Kidney (tissue), 14 donors: Measurements from ENCODE around the gene HOXA7. TPM values are rescaled to one million over a fixed set of nuclear protein-coding genes. Genes with fewer than 3 reads are reported as not detected.

Experiments
- DNase-seq, 5 donors: peaks; one replicate each; pipeline ENCODE4 v3.0.0-alpha.2; 2013 to 2020
- FAIRE-seq: peaks from 2 replicates; lab custom pipeline; 2012; peaks lifted over from hg19 to GRCh38; lab: Jason Lieb, UNC
- H3K27ac ChIP-seq, 2 donors: one replicate each; pipeline ENCODE4 v1.7.0; 2013; ENCODE audit warnings: low read depth in 2 of 2, low read length in 2 of 2, inconsistent platforms in 1 of 2
- H3K27me3 ChIP-seq: one replicate; pipeline ENCODE4 v1.7.1; 2013; ENCODE audit warnings: low read length, inconsistent platforms; ENCODE audit not compliant: control insufficient read depth, insufficient read depth
- H3K36me3 ChIP-seq, 3 donors: one replicate each; pipeline versions ENCODE4 v1.7.0 to v1.7.1; 2013; ENCODE audit warnings: low read length in 3 of 3, control low read depth in 1 of 3, inconsistent platforms in 1 of 3; ENCODE audit not compliant: insufficient read depth in 3 of 3, control insufficient read depth in 2 of 3
- H3K4me1 ChIP-seq, 3 donors: one replicate each; pipeline versions ENCODE4 v1.7.0 to v1.7.1; 2013; ENCODE audit warnings: low read length in 3 of 3, inconsistent platforms in 1 of 3, low read depth in 1 of 3; ENCODE audit not compliant: control insufficient read depth in 2 of 3, insufficient read depth in 2 of 3
- H3K4me3 ChIP-seq, 3 donors: one replicate each; pipeline versions ENCODE4 v1.7.0 to v1.8.1; 2013; ENCODE audit warnings: low read length in 3 of 3, control low read depth in 1 of 3, inconsistent platforms in 1 of 3
- H3K9ac ChIP-seq, 3 donors: one replicate each; pipeline versions ENCODE4 v1.7.0 to v1.7.1; 2013; ENCODE audit warnings: low read length in 3 of 3, control low read depth in 1 of 3, inconsistent platforms in 1 of 3
- H3K9me3 ChIP-seq, 3 donors: one replicate each; pipeline versions ENCODE4 v1.7.0 to v1.7.1; 2013; ENCODE audit warnings: low read length in 3 of 3, control low read depth in 1 of 3, inconsistent platforms in 1 of 3; ENCODE audit not compliant: control insufficient read depth in 2 of 3, insufficient read depth in 1 of 3
- intact Hi-C: fragments of 100-400 bp; cut with DNase I; formaldehyde crosslinking; loops from one replicate; pipeline ENCODE4 v1.11.1; 2022
- polyA plus RNA-seq: library from polyadenylated mRNA; stranded (reverse); fragments of 350-450 nt; fragmentation: Illumina TruSeq; extraction: RNeasy Lipid Tissue Mini Kit (QIAGEN cat#74804); gene quantifications from one replicate; pipeline ENCODE4 v1.2.3, GENCODE V29; 2014; ENCODE audit warnings: low read depth, low replicate concordance; ENCODE audit not compliant: insufficient read depth
- total RNA-seq: library from RNA; stranded (reverse); fragmentation: NEBNext Ultra II Directional; extraction: Animal tissue kit (Norgen Biotek cat#: 25700); gene quantifications from one replicate; pipeline ENCODE4 v1.2.1, GENCODE V29; 2021
- TF ChIP-seq, protein P1 (sequence below): IDR thresholded peaks from 3 replicates; pipeline ENCODE4 v1.5.1; 2012; ENCODE audit warnings: mild to moderate bottlenecking, moderate library complexity, borderline replicate concordance; ENCODE audit not compliant: insufficient read depth; ENCODE audit errors: extremely low read depth
- donor health status: control.
- donor health status: control.
- donor health status: control.
- donor health status: control.
- donor health status: control.
- donor health status: DM: yes; HTN: yes; CAD: no.
- donor health status: Normal renal cell carcinoma (clear cell type).

The HOXA7 gene
- total and polyA plus RNA-seq, 2 donors from 2014 or later, result 23.8 to 31.3 TPM

DNA sequence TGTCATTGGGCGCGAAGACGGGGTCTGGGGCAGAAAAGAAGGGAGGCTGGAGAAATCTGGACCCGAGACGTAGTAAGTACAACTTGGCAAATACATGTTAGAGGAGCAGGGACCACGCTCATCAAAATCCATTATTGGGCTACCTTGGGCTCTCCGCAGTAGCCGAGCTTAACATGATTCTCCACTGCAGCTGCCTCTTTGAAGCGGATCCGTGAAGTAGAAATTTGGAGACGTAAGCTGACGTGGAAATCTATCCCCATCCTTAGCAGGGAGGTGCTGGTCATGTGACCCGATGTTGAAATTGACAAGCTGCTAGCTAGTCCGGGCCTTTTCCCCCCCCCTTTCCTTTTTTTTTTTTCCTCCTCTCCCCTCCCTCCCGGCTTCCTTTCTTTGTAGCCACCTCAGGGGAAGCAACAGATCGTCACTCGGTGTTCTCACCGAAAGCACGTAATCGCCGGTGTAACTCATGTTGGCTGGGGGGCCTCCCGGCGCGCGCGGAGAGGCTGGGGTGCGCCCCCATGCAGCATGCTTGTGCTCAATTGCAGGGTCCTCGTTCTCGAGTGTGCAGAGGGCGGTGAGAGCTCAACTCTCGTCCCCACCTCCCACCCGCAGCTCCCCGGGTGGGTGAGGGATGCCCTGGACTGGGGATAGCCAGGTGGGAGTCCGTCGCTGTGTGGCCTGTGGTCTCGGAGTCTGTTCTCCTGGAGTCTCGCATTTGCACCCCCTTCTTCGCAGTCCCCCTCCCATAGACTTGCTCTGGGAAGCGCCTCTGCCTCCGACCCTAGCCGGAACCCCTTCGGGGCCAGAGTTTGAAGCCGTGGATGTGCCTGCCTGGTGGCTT, 28.8 kb upstream of the HOXA7 start, which contains the start of gene HOXA11:
TSS of gene HOXA11 (minus strand) at position 220 of the 841 bp plus-strand sequence. CDS start at position 132, 88 bp downstream.
- no peak for FAIRE-seq
- peak; percentile 82 to 98 (median 94) for DNase-seq
- Histone ChIP-seq H3K4me3 (peak within 1 kb of the TSS; percentile 68 to 95 (median 68)), H3K36me3 (no peaks in the 10 kb centered on the region), H3K4me1 (peaks cover 0 to 4% (median 0%) of the 10 kb centered on the region in 3 donors), H3K27me3 (peaks cover 4% of the 10 kb centered on the region), H3K9me3 (no peaks in the 10 kb centered on the region), H3K9ac (peak within 1 kb of the TSS; percentile 50 to 93 (median 67)), H3K27ac (peak within 1 kb of the TSS; percentile 87 to 92)
- intact Hi-C loops, result no loop called here
- TF ChIP-seq, protein P1, sequence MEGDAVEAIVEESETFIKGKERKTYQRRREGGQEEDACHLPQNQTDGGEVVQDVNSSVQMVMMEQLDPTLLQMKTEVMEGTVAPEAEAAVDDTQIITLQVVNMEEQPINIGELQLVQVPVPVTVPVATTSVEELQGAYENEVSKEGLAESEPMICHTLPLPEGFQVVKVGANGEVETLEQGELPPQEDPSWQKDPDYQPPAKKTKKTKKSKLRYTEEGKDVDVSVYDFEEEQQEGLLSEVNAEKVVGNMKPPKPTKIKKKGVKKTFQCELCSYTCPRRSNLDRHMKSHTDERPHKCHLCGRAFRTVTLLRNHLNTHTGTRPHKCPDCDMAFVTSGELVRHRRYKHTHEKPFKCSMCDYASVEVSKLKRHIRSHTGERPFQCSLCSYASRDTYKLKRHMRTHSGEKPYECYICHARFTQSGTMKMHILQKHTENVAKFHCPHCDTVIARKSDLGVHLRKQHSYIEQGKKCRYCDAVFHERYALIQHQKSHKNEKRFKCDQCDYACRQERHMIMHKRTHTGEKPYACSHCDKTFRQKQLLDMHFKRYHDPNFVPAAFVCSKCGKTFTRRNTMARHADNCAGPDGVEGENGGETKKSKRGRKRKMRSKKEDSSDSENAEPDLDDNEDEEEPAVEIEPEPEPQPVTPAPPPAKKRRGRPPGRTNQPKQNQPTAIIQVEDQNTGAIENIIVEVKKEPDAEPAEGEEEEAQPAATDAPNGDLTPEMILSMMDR, result no peak

DNA sequence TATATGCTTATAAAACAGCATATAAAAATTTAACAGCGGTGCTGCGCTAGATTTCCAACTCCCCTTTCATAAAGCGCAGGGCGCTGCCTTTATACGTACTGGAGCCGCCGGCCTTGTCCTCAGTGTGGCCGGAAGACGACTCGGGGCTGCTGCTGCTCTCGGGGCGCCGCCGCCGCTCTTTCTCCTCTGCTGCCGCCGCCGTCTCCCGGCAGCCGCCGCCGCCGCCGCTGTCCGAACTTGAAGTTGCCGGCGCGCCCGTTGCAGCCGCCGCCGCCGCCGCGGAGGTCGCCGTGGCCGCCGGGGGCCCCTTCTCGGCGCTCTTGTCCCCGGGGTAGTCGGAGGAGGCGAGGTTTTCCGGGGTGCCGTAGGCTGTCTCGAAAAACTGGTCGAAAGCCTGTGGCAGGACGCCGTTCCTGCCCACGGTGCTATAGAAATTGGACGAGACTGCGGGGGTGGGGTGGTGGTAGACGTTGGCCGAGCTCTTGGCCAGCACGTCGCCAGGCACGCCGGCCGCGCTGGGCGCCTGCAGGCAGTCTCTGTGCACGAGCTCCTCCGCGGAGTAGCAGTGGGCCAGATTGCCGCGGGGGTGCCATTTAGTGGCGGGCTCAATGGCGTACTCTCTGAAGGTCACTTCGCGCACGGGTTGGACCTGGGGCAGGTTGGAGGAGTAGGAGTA, 28.0 kb upstream of the HOXA7 start:
- peak overlapping the region; percentile 50 to 93 (median 52) for H3K9ac ChIP-seq
- H3K4me3 ChIP-seq, result peak overlapping the region; percentile 68 to 95 (median 68)
- peaks cover 0 to 6% (median 0%) of the 10 kb centered on the region in 3 donors for H3K4me1 ChIP-seq

DNA sequence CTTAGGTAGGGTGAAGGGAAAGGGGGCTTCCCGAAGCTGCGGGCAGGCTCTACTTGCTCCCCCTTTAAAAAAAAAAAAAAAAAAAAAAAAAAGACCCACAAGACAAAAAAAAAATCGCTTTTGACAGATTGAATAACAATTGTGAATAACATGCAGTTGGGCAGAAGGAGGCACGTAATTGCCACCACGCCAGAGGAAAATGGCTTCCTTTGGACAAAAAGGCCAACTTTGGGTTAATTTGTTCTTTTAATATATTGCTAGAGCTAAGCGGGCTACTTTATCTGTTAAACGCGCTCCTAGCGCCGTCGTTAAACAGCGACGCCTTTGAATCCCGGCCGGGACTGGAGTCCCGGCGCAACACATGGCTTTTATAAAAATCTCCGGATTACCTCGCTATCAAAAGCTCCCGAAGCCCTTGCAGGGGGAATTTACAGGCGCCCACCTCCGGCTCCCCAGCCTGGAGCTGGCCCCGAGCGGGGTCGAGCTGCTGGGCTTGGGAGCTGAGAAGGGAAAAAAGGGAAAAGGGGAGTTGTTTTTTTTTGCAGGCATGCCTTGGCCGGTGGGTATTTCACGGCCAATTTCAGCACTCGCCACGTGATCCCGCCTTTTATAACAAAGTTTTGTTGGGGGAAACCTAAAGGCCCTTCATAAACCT, 27.3 kb upstream of the HOXA7 start:
- Histone ChIP-seq H3K9me3 (no peaks in the 10 kb centered on the region), H3K4me1 (peaks cover 0 to 8% (median 0%) of the 10 kb centered on the region in 3 donors), H3K9ac (peak overlapping the region; percentile 20 to 85 (median 40)), H3K4me3 (peak overlapping the region; percentile 54 to 85 (median 68)), H3K27me3 (no peaks in the 10 kb centered on the region), H3K36me3 (no peaks in the 10 kb centered on the region), H3K27ac (peak overlapping the region; percentile 80 to 87)
- peak in 4 of 5 donors; percentile 18 to 54 (median 46) for DNase-seq
- FAIRE-seq, result no peak
- TF ChIP-seq, protein P1, result no peak
- intact Hi-C loops, result no loop called here

More for the DNA sequence above, 28.0 kb upstream of the HOXA7 start:
- no peaks in the 10 kb centered on the region for H3K27me3 ChIP-seq
- peak in 3 of 5 donors; percentile 27 to 83 (median 34) for DNase-seq
- no peaks in the 10 kb centered on the region for H3K9me3 ChIP-seq
- H3K36me3 ChIP-seq, result no peaks in the 10 kb centered on the region
- FAIRE-seq, result no peak
- intact Hi-C loops, result no loop called here
- TF ChIP-seq, protein P1, result no peak
- H3K27ac ChIP-seq, result peak overlapping the region; percentile 80 to 87
